ENCODE data around the gene PPFIA2.

DNA sequence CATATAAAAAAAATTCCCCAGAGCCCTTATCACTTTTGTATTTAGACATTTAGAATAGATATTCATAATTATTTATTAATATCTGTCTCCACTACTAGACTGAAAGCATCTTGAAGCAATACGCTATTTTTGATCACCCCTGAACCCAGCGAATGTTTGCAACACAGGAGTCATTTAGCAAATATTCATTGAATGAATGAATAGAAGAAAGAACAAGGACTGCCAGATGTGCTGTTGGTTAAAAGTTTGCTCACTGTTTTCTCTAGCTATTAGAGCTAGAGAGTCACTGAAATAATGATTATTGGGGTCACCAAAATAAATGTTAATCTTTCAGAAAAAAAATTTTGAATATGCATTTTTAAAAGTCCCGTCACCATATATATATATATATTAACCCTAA lies 506.9 kb downstream of the PPFIA2 start:
- TF ChIP-seq, protein P1, sequence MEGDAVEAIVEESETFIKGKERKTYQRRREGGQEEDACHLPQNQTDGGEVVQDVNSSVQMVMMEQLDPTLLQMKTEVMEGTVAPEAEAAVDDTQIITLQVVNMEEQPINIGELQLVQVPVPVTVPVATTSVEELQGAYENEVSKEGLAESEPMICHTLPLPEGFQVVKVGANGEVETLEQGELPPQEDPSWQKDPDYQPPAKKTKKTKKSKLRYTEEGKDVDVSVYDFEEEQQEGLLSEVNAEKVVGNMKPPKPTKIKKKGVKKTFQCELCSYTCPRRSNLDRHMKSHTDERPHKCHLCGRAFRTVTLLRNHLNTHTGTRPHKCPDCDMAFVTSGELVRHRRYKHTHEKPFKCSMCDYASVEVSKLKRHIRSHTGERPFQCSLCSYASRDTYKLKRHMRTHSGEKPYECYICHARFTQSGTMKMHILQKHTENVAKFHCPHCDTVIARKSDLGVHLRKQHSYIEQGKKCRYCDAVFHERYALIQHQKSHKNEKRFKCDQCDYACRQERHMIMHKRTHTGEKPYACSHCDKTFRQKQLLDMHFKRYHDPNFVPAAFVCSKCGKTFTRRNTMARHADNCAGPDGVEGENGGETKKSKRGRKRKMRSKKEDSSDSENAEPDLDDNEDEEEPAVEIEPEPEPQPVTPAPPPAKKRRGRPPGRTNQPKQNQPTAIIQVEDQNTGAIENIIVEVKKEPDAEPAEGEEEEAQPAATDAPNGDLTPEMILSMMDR (IDR thresholded peaks at IDR 0.05) = no peak
- TF ChIP-seq POLR2AphosphoS5 (IDR thresholded peaks at IDR 0.05; ENCODE audit: low read depth, low read length) = no peak

All from Panc1 (cell line).